Psoas muscle (tissue), 8 donors: ENCODE results near the gene DISC1. TPM values are rescaled to one million over a fixed set of nuclear protein-coding genes. Genes with fewer than 3 reads are reported as not detected.

Source experiments
- ATAC-seq, 4 donors: fragments of 200-7000 bp; cut with Tn5 transposase; one replicate each; pipeline ENCODE4 v1.9.1; 2020; ENCODE audit warnings: moderate library complexity in 3 of 4, mild to moderate bottlenecking in 2 of 4
- DNase-seq, 2 donors: peaks; one replicate each; pipeline ENCODE4 v3.0.0-alpha.2; 2020
- H3K27ac ChIP-seq: fragments of 200-600 bp; one replicate; pipeline ENCODE4 v1.8.0; 2022
- H3K27me3 ChIP-seq, 3 donors: fragments of 200-600 bp in 1 of 3; one replicate each; pipeline versions ENCODE4 v1.6.1 to v1.8.0; 2013 to 2022; ENCODE audit warnings: low read length in 2 of 3, mild to moderate bottlenecking in 2 of 3, moderate library complexity in 1 of 3; ENCODE audit not compliant: insufficient read depth in 3 of 3
- H3K36me3 ChIP-seq, 2 donors: fragments of 200-600 bp in 1 of 2; one replicate each; pipeline versions ENCODE4 v1.6.1 to v1.8.0; 2013 to 2022; ENCODE audit warnings: low read depth in 1 of 2, mild to moderate bottlenecking in 1 of 2, moderate library complexity in 1 of 2; ENCODE audit not compliant: insufficient read depth in 1 of 2
- H3K4me1 ChIP-seq: fragments of 200-600 bp; one replicate; pipeline ENCODE4 v1.8.0; 2022
- H3K4me3 ChIP-seq: fragments of 200-600 bp; one replicate; pipeline ENCODE4 v1.8.0; 2022; ENCODE audit warnings: mild to moderate bottlenecking
- H3K9me3 ChIP-seq: fragments of 200-600 bp; one replicate; pipeline ENCODE4 v1.8.0; 2022
- CTCF ChIP-seq: fragments of 200-600 bp; IDR thresholded peaks from one replicate; pipeline ENCODE4 v1.8.0; 2022; ENCODE audit warnings: antibody characterized with exemption
- WGBS, 3 donors: extraction: QIAGEN DNeasy Blood & Tissue Kit; methylation state at CpG; one replicate each; pipeline versions ENCODE4 v1.1.6 to v1.1.7; 2013; 5-methylcytosine and 5-hydroxymethylcytosine counted together
- intact Hi-C, 2 donors: fragments of 100-400 bp; cut with DNase I; formaldehyde crosslinking; loops; one replicate each; pipeline versions ENCODE4 v1.11.0 to v1.14.2; 2022
- polyA plus RNA-seq, 3 donors: library from polyadenylated mRNA; stranded (reverse); fragments of 200-250 nt; gene quantifications; one replicate each; pipeline ENCODE4 v1.2.3, GENCODE V29; 2013
- total RNA-seq, 4 donors: library from RNA; stranded (reverse); fragmentation: NEBNext Ultra II Directional in 2 of 4; extraction: Animal tissue kit (Norgen Biotek cat#: 25700) in 2 of 4; gene quantifications; one replicate each; pipeline versions ENCODE4 v1.2.1 to v1.2.4, GENCODE V29; 2021 to 2023
- donor health status: healthy with polysubstance abuse.
- donor health status: DM: no; HTN: no; CAD: no; lungs with moderate emphysema.
- donor health status: Bipolar disorder and iron deficiency.
- donor health status: healthy.
- donor health status: DM: yes; HTN: yes; CAD: no.
- donor health status: DM: no; HTN: no; CAD: no.
- donor health status: DM: no; HTN: no; CAD: no.
- donor health status: DM: yes; HTN: yes; CAD: no.

The DISC1 gene
- total and polyA plus RNA-seq, 7 donors, result 0.35 to 2.8 (median 1.6) TPM

DNA sequence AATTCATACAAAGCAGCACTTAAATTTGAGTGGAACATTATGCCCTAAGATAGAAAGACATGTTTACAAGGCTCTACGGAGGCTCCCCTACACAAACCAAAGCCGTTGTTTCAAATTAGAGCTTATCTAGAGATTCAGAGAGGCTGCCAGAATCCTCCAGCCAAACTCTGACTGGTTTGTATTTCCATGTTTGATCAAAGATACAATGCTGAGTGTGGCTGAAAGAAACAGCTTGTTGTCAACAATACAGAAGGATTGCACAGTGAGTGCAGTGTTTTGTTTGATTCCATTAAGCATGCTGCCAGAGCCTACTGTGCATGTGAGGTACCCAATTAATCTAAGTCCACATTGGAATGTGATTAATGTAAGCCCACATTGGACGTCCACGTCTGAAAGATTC, 402.7 kb downstream of the DISC1 start:
- no peaks in the 10 kb centered on the region for H3K27me3 ChIP-seq
- 86 to 89% (median 86%) methylated on average over 4 of the region's 4 CpGs for WGBS, 3 donors
- H3K27ac ChIP-seq, result no peak overlapping the region
- no peaks in the 10 kb centered on the region for H3K9me3 ChIP-seq
- no peaks in the 10 kb centered on the region for H3K4me1 ChIP-seq
- DNase-seq (no peak), ATAC-seq (no peak)
- TF ChIP-seq CTCF, result no peak
- H3K36me3 ChIP-seq, result no peaks in the 10 kb centered on the region
- intact Hi-C loops, result no loop called here
- H3K4me3 ChIP-seq, result no peak overlapping the region

DNA sequence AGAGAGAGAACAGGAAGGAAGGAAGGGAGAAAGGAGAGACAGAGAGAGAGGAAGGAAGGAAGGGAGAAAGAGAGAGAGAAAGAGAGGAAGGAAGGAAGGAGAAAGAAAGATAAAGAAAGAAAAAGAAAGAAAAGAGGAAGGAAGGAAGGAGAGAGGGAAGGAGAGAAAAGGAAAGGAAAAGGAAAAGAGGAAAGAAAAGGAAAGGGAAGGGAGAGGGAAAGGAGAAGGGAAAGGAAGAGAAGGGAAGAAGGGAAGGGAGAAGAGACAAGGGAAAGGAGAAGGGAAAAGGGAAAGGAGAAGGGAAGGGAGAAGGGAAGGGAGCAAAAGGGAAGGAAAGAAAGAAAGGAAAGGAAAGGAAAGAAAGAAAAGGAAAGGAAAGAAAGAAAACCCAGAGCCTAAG, 404.6 kb downstream of the DISC1 start:
- Histone ChIP-seq H3K27ac (no peak overlapping the region), H3K9me3 (no peaks in the 10 kb centered on the region), H3K4me1 (no peaks in the 10 kb centered on the region), H3K36me3 (no peaks in the 10 kb centered on the region), H3K4me3 (no peak overlapping the region), H3K27me3 (no peaks in the 10 kb centered on the region)
- intact Hi-C loops, result no loop called here
- no peak for DNase-seq
- no peak for ATAC-seq
- TF ChIP-seq CTCF, result no peak

DNA sequence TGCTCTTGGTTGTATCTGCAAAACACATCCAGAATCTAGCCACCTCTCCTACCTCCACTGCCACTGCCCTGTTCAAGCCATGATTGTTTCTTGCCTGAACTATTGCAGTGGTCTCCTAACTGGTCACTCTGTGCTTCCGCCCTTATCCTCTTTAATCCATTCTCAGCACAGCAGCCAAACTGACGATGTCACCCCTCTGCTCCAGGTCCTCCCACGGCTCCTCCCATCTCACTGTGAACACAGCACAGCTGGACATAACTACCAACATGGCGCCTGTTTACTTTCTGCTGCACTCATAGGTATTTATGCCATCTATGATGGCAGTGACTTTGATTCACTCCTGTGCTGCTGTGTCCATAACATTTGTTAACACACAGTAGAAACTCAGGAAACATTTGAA, 406.7 kb downstream of the DISC1 start:
- no peak overlapping the region for H3K27ac ChIP-seq
- 68 to 86% (median 70%) methylated on average over 4 of the region's 4 CpGs for WGBS, 3 donors
- TF ChIP-seq CTCF, result no peak
- H3K9me3 ChIP-seq, result no peaks in the 10 kb centered on the region
- H3K4me3 ChIP-seq, result no peak overlapping the region
- no peak for DNase-seq
- no peak for ATAC-seq
- no peaks in the 10 kb centered on the region for H3K36me3 ChIP-seq
- intact Hi-C loops, result no loop called here
- no peaks in the 10 kb centered on the region for H3K27me3 ChIP-seq
- no peaks in the 10 kb centered on the region for H3K4me1 ChIP-seq

DNA sequence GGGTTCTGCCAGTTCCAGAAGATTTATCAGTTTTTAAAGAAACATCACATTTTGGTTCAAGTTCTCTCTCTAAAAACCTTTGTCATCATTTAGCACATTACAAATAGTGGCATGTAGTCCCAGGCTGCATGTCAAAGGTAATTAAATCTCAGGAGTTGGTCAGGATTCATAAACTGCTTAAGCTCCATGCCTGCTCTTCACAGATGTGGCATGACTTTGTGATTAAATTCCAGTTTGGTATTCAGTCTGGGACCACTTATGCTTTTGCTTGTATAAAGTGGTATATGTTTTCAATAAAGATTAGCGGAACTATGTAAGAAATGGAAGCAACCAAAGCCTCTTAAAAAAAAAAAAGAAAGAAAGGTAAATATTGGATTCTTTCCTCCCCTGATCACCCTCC, 408.0 kb downstream of the DISC1 start:
- intact Hi-C loops, result no loop called here
- ATAC-seq, result no peak
- Histone ChIP-seq H3K9me3 (no peaks in the 10 kb centered on the region), H3K4me1 (no peaks in the 10 kb centered on the region), H3K36me3 (no peaks in the 10 kb centered on the region), H3K27me3 (no peaks in the 10 kb centered on the region), H3K4me3 (no peak overlapping the region), H3K27ac (no peak overlapping the region)
- TF ChIP-seq CTCF, result no peak
- DNase-seq, result no peak
- 96 to 100% (median 98%) methylated on average over 1 of the region's 1 CpG for WGBS, 3 donors

- intact Hi-C loops, result no loop called here
- H3K9me3 ChIP-seq, result no peaks in the 10 kb centered on the region
- TF ChIP-seq CTCF, result no peak
- H3K4me3 ChIP-seq, result no peak overlapping the region
- no peaks in the 10 kb centered on the region for H3K36me3 ChIP-seq
- 73 to 83% (median 78%) methylated on average over 15 of the region's 15 CpGs for WGBS, 3 donors
- H3K4me1 ChIP-seq, result no peaks in the 10 kb centered on the region
- ATAC-seq (no peak), DNase-seq (no peak)
- no peak overlapping the region for H3K27ac ChIP-seq
- H3K27me3 ChIP-seq, result no peaks in the 10 kb centered on the region
Observed at GRCh38 chr1:232036181-232036933, 409.8 kb downstream of the DISC1 start.
